ENCODE measurements around the gene MECR. TPM values are rescaled to one million over a fixed set of nuclear protein-coding genes. Genes with fewer than 3 reads are reported as not detected.

The MECR gene
- total RNA-seq, 2 donors from 2014 or later, result 12.9 to 21.8 TPM

DNA sequence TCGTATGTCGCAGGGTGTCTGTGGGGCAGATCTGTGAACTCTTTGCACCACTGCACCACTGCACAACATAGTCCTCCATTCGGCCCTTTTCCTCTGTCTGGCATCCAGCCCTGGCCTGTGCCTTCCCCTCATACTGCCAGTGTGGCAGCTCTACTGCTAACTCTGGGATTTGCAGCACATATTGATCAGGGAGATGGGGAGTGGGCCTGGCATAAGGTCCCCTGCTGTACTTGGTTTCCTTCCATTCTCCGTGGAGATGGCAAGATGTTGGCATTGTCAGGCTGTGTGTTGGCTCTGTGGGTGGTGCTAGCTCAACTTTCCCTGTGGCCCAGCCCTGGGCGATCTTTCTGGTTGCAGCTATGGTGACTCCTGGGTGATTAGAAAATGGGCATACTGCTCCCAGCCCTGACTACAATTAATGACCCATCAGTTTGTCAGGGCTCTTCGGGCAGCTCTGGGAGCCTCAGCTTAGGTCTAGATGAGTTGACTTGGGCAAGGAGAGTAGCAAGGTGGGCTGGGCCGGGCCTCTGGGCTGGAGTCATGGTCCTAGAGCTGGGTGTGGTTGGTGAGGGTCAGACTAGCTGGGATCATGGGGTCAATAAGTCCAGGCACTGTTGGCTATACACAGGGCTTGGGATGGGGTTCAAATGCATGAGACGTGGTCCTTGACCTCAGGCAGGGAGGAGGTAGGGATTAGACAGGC lies 17.0 kb upstream of the MECR start:
- no peaks in the 10 kb centered on the region for H3K36me3 ChIP-seq
- DNase-seq, result no peak
- no peaks in the 10 kb centered on the region for H3K9me3 ChIP-seq
- intact Hi-C loops (cut with DNase I), result loop anchor here (5.0 to 10.0 kb wide), 2 partner anchors 90 to 207 kb away; no protein-coding TSS in a partner anchor
- no peaks in the 10 kb centered on the region for H3K27me3 ChIP-seq
- TF ChIP-seq CTCF (IDR thresholded peaks at IDR 0.05), result no peak
- H3K4me3 ChIP-seq, result no peak overlapping the region
- no peak overlapping the region for H3K9ac ChIP-seq (ENCODE audit: low read depth in 2 of 2, low read length in 2 of 2)
- no peaks in the 10 kb centered on the region for H3K4me1 ChIP-seq
- no peak overlapping the region for H3K27ac ChIP-seq

DNA sequence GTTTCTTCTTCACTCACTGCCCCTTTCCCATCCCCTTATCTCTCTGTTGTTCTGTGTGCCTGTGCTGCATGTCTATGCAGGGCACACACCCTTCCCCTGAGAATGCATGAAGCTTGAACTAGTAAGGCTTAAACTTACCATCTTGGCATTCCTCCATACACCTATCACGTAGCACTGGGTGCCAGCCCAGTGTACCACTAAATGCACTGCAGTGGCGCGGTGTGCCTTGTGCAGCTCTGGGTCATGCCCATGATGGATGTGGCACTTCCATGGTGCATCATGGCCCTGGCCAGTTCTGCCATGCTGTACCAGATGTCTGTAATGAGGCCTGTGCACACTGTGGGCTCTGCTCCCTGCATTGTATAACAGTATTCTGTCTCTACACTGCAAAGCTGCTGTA lies 16.3 kb upstream of the MECR start:
- intact Hi-C loops (cut with DNase I), result loop anchor here (5.0 to 10.0 kb wide), 2 partner anchors 90 to 208 kb away; no protein-coding TSS in a partner anchor
- Histone ChIP-seq H3K27me3 (no peaks in the 10 kb centered on the region), H3K4me1 (no peaks in the 10 kb centered on the region), H3K4me3 (no peak overlapping the region), H3K36me3 (no peaks in the 10 kb centered on the region), H3K9me3 (no peaks in the 10 kb centered on the region), H3K9ac (ENCODE audit: low read depth in 2 of 2, low read length in 2 of 2) (no peak overlapping the region), H3K27ac (no peak overlapping the region)
- no peak for TF ChIP-seq CTCF (IDR thresholded peaks at IDR 0.05)
- no peak for DNase-seq

DNA sequence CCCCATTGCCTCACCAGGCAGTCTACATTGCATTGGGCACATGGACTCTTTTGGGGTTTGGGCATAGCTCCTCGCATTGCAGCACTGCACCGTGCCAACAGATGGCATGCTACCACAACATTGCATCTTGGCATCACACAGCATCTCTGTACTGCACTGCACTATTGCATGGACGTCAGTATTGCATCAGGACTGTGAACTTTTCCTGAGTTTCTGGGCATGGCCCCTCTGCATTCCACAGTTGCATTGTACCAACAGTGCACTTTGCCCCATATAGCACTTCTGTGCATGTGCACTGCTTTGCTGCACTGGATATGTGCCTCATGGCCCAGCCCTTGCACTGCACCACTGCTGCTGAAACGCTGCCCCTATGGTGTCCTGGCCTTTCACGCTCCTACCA lies 15.1 kb upstream of the MECR start:
- Histone ChIP-seq H3K36me3 (no peaks in the 10 kb centered on the region), H3K27me3 (no peaks in the 10 kb centered on the region), H3K4me3 (no peak overlapping the region), H3K9ac (ENCODE audit: low read depth in 2 of 2, low read length in 2 of 2) (no peak overlapping the region), H3K4me1 (no peaks in the 10 kb centered on the region), H3K9me3 (no peaks in the 10 kb centered on the region), H3K27ac (no peak overlapping the region)
- intact Hi-C loops (cut with DNase I), result loop anchor here (5.0 to 10.0 kb wide), 2 partner anchors 91 to 209 kb away; no protein-coding TSS in a partner anchor
- peak; percentile 47 for TF ChIP-seq CTCF (IDR thresholded peaks at IDR 0.05)
- no peak for DNase-seq

DNA sequence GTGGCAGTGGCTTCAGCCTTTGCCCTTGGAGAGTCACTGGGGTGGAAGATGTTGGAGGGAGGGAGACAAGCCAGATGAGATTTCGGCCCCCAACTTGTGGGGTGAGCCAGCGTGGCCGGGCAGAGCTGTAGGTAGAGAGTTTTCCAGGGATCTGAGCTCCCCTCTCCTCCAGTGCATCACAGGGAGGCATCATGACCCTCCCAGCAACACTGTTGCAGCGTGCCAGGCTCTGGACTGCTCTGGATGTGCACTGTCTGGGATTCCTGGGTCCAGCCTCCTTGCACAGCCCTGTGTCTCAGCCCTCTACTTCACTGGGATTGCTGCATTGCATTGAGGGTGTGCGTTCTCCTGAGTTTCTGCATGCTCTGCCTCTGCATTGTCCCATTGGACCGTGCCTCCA lies 14.5 kb upstream of the MECR start:
- H3K9ac ChIP-seq (ENCODE audit: low read depth in 2 of 2, low read length in 2 of 2), result no peak overlapping the region
- H3K27ac ChIP-seq, result no peak overlapping the region
- no peaks in the 10 kb centered on the region for H3K36me3 ChIP-seq
- H3K4me1 ChIP-seq, result no peaks in the 10 kb centered on the region
- intact Hi-C loops (cut with DNase I), result loop anchor here (5.0 to 10.0 kb wide), 2 partner anchors 92 to 210 kb away; no protein-coding TSS in a partner anchor
- H3K27me3 ChIP-seq, result no peaks in the 10 kb centered on the region
- H3K9me3 ChIP-seq, result no peaks in the 10 kb centered on the region
- H3K4me3 ChIP-seq, result no peak overlapping the region
- no peak for TF ChIP-seq CTCF (IDR thresholded peaks at IDR 0.05)
- DNase-seq, result no peak

GRCh38 chr1:29243871-29244200 lies 13.1 kb upstream of the MECR start:
- intact Hi-C loops (cut with DNase I), result loop anchor here (10.0 kb wide), 1 partner anchor 211 kb away; no protein-coding TSS in a partner anchor
- H3K36me3 ChIP-seq, result no peaks in the 10 kb centered on the region
- DNase-seq, result no peak

More at GRCh38 chr1:29243871-29244200, 13.1 kb upstream of the MECR start:
- no peak overlapping the region for H3K9ac ChIP-seq (ENCODE audit: low read depth in 2 of 2, low read length in 2 of 2)
- no peak for TF ChIP-seq CTCF (IDR thresholded peaks at IDR 0.05)
- peaks cover 4% of the 10 kb centered on the region for H3K27me3 ChIP-seq
- H3K9me3 ChIP-seq, result no peaks in the 10 kb centered on the region
- no peak overlapping the region for H3K4me3 ChIP-seq
- no peaks in the 10 kb centered on the region for H3K4me1 ChIP-seq
- no peak overlapping the region for H3K27ac ChIP-seq

Measured in colonic mucosa (tissue), 4 donors.